HG02885 (cell line): ENCODE data around the gene NLRP10.

Experiments
- ATAC-seq: cut with Tn5 transposase; IDR thresholded peaks from one replicate; pipeline ENCODE4 v1.9.1; 2021; ENCODE audit warnings: mild to moderate bottlenecking; ENCODE audit not compliant: unreplicated experiment, poor library complexity

NLRP10 gene

GRCh38 chr11:7977232-7977917 lies 12.1 kb upstream of the NLRP10 start:
- ATAC-seq: no peak

GRCh38 chr11:7974668-7975067 lies 9.4 kb upstream of the NLRP10 start:
- ATAC-seq: no peak

- no peak for ATAC-seq
Measured at GRCh38 chr11:7973011-7973410, 7.8 kb upstream of the NLRP10 start.

- no peak for ATAC-seq
Measured at GRCh38 chr11:7971846-7972245, 6.6 kb upstream of the NLRP10 start.

DNA sequence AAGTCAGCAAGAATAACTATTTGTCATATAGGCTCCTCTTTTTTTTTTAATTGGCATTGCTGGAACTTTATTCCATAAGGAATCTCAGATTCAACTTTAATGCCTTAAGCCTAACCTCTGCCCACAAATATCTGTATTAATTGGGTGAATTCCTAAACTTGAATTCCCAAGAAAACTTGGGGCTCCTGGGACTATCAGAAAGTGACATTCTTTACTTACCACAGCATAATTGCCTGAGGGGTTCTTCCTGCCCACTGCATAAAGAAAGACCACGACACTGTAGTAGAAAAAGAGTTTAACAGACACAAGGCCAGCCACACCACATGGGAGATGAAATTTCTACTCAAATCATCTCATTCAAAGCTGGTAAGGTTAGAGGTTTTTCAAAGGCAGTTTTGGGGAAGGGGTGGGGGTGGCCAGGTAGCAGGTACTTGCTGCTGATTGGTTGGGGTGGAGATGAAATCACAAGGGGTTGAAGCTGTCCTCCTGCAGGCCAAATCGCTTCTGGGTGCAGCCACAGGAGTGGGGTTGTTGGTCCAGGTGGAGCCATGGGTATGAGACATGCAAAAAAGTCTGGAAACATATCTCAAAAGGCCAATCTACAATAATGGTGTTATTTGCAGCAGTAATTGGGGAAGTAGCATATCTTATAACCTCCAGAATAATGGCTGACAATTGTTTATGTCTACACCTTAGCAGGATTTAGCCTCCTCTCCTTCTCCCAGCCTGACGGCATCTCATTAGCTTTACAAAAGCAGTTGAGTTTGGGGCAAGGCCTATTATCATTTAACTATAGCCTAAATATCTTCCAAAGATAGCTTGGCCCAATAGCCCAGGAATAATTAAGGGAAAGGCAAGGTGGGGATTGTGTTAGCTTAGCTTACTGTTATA lies 4.8 kb upstream of the NLRP10 start:
- ATAC-seq: no peak

DNA sequence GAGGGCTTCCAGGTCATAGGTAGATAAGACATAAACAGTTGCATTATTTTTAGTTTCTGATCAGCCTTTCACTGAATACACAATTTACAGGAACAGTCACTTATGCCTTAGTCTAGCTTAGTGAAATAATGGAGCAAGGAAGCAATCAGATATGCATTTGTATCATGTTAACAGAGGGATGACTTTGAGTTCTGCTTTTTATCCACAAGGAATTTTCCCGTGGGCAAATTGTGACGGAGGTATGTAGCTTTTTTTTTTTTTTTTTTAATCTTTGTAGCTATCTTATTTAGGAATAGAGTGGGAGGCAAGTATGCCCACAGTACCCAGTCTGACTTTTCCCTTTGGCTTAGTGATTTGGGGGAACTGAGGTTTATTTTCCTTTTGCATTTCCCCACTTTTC lies 3.4 kb upstream of the NLRP10 start:
- ATAC-seq: no peak

- ATAC-seq: no peak
Measured at GRCh38 chr11:7967826-7968225, 2.6 kb upstream of the NLRP10 start.

- ATAC-seq: no peak
Measured at GRCh38 chr11:7967097-7967496, 1.9 kb upstream of the NLRP10 start.

DNA sequence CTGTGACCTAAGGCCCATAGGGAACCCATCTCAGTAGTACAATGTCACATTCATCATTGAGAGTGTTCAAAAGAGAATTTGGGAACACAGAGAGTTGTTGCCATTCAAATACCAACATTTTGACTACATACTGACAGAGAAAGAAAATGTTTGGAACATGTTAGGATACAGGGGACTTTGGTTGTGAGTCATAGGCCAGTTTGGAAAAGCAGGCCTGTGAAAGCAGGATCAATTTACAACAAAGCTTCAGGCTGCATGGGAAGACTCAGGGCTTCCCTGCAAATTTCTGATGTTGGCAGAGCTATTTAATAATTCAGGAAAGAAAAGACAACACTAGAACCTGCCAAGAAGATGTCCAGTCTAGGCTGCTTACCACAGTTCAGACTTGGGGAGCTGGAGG lies 374 bp downstream of the NLRP10 start:
- ATAC-seq: no peak

DNA sequence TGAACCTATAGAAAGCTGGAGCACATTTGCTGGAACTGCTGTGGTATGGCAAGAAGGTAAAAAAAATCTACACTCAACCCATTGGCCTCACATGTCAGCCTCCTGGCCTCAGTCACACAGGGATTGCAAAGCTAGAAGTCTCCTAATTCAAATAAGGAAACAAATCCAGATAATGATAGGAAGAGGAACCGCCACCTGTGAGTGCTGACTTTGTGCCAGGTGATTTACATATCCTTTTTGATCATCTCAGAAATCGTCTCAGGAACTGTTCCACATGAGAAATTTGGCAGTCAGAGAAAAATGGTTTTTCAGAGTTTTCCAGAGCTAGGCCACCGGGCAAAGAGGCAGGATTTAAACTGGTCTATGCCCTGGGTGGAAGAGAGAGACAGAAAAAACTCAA lies 986 bp downstream of the NLRP10 start:
- no peak for ATAC-seq

GRCh38 chr11:7955191-7955590 lies 10.1 kb downstream of the NLRP10 start:
- ATAC-seq: no peak

DNA sequence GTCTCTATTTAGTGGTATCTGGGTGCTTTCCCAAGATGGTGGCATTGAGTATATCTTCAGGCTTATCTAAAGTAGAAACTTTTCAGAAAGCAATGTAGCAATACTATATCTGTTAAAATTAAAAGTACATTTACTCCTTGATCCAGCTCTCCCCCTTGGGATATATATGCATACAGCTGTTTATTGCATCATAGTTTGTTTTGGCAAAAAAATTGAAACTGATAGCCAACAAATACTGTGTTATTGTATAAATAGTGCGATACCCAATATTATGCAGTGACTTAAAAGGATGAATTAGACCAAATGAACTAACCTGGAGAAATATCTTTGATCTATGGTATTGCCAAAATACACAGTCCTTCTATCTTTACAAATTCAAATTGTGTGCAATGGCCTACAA lies 15.3 kb downstream of the NLRP10 start:
- no peak for ATAC-seq

- no peak for ATAC-seq
Measured at GRCh38 chr11:7944123-7944522, 21.1 kb downstream of the NLRP10 start.

- ATAC-seq: no peak
Measured at GRCh38 chr11:7941608-7942007, 23.6 kb downstream of the NLRP10 start, which contains the start of gene OR10A3. OR10A3 (minus strand) TSS chr11:7941708; CDS start chr11:7939520, 2,188 bp downstream.

DNA sequence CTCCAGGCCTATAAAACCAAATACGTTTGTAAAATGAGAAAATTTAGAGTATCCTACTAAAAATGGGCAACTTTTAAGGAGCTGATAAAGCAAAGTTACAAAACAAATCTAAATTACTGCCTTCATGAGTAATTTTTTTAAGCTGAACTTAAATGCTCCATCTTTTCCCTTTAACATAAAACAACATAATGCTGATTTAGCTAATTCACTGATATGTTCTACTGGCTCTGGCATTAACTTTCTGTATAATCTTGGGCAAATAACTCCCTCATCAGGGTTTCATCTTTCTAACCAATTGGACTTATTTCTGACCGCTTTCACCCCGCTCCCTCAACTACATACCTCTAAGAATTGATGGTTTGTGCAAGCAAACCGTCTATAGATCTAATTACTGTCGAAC lies 24.1 kb downstream of the NLRP10 start:
- ATAC-seq: no peak

DNA sequence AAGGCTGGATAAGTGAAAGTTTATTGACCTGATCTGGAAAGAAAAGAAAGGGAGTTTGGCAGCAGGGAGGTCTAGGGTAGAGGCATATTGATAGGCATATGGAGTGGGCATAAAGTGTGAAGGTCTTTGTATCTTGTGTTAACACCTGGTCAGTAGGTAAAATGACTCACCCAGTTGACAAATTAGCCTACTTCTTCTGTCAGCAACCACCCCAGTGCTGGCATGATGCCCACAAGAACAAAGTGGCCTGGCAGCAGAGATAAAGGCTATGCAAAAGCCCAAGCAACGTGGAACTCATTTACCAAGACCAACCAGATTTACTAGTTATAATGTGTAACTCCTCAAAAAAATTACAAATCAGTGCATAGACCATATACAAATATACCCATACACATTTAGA lies 28.6 kb downstream of the NLRP10 start:
- ATAC-seq: no peak

GRCh38 chr11:7931168-7931567 lies 34.1 kb downstream of the NLRP10 start, which contains the start of gene OR10A6:
OR10A6 (minus strand) TSS chr11:7931268; CDS start chr11:7928662, 2,606 bp downstream.
- ATAC-seq: no peak

- ATAC-seq: no peak
Measured at GRCh38 chr11:7927635-7928034, 37.6 kb downstream of the NLRP10 start.

- no peak for ATAC-seq
Measured at GRCh38 chr11:7924536-7924935, 40.7 kb downstream of the NLRP10 start.

GRCh38 chr11:7918141-7918540 lies 47.1 kb downstream of the NLRP10 start:
- no peak for ATAC-seq
